ENCODE measurements around the gene FHIT.

Gene FHIT

DNA sequence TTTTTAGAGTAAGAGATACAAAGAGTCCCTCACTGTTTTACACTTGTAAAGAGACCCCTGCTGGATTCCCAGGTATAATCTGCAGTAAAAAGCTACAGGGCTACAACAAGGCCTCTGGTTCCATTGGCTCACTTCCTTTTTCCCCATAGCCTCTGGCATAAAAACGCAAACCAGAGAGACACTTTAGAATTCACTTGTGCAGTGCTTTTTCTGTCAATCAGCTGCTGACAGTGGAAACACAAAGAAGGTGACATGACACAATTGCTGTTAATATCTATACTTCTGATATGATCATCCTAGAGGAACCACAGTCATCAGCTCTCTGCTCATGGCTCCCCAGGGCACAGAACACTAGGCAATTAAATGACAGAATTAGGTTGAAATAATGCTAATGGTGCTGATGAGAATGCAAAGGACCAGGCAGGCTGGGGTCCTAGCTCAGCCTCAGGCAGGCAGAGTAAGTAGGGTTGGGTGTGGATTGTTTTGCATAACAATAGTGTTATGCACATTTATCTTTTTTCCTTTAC lies 1533.5 kb downstream of the FHIT start:
- no peak for DNase-seq

- no peak for DNase-seq
These were observed 1537.2 kb downstream of the FHIT start for GRCh38 chr3:59714066-59714465.

DNA sequence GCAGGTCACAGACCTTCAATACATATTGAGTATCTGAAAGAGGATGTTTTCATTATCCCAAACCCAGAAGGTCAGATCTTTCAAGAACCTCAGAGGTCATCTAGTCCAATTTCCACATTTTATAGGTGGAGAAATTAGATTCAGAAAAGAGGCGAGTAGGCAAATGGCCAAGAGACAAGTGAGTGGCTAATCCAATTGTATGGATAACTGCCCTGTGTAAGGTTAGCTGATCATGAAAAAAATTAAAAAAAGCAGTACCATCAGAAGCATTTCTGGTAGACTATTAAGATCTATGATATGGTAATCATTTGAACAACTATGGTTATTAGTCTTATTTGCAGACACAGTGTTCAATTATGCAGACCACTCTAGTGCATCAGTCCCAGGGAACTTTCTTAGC lies 1540.7 kb downstream of the FHIT start:
- DNase-seq: no peak

GRCh38 chr3:59709702-59710553 lies 1541.3 kb downstream of the FHIT start:
- DNase-seq: no peak

GRCh38 chr3:59708202-59708601 lies 1543.0 kb downstream of the FHIT start:
- no peak for DNase-seq

DNA sequence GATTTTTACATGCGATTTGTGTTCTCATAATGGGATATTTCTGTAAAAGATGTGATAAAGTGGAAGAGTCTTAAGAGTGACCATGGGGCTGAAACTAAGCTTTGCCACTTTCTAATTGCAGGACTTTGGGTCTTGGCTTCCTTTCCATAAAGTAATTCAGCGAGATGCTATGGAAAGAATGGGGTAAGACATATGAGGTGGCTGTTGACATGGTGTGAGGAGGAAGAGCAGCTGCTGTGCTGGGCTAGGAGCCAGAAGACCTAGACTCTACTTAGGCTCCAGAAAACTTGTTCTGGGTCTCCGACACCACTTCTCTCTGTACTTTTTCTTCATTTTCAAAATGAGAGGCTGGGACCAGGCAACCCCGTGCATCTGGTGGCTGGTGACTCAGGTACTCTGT lies 1547.0 kb downstream of the FHIT start:
- no peak for DNase-seq

DNA sequence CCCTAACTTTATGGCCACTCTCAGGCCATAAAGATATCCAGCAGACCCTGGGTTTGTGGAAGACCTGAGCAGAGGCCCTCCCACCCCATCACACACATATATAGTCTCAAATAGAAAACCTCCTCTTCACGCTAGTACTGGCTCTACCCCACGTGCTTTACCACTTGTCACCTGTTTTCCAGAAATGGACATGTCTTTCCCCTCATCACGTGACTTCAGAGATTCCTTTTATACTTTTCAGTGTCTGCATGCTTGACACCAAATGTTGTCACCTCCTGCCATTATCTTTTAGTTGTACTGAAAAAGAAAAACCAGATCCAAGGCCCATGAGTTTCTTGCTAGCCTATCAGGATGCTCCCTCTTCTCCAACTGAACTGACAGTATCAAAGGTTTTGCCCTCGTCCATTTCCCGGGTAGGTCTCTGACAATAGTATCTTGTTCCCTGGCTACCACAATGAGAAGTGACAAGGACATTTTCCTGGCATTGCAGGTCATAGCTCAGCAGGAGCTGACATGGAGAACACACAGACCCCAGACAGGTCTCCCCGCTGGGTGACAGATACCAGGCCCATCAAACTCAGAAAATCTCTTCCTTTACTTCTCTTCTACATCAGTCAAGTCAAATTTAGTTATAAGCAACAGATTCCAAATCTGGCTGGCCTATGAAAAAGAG lies 1551.5 kb downstream of the FHIT start:
- no peak for DNase-seq

All from SIG-M5 (cell line).